ENCODE measurements around the gene ATF7IP2. TPM values are rescaled to one million over a fixed set of nuclear protein-coding genes. Genes with fewer than 3 reads are reported as not detected.

The ATF7IP2 gene
- total and polyA plus RNA-seq, 9 of the 15 experiments (the other 6 are each of a cell fraction or from before 2014, with no cell fraction given), result 131 to 515 (median 196) TPM

DNA sequence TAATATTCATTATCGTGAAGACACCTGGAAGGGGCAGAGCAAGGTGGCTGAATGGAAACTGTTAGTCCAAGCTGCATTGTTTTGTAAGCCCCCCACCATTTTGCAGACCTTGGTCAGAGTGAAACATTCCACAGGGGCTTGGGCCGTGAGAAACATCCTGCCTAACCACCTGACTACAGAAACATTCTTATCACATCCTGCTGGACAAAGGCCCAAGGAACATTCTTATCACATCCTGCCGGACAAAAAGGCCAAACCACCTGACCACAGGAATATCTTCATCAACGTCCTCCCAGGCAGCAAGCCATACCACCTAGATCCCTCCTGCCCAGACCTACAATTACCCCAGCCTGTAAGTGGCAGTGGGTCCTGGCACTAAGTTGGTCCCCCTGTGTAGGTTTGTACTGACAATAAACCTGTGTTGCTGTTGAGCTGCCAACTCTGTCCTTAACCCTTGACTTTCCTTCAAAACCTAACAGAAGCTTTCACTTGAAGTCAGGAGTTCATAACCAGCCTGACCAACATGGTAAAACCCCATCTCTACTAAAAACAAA, 19.6 kb downstream of the ATF7IP2 start (continued):
- peak; percentile 77 for TF ChIP-seq TAL1 (IDR thresholded peaks at IDR 0.05)
- TF ChIP-seq SAFB (IDR thresholded peaks at IDR 0.05; ENCODE audit: borderline replicate concordance, low read depth, low read length), result no peak
- TF ChIP-seq, protein P1, sequence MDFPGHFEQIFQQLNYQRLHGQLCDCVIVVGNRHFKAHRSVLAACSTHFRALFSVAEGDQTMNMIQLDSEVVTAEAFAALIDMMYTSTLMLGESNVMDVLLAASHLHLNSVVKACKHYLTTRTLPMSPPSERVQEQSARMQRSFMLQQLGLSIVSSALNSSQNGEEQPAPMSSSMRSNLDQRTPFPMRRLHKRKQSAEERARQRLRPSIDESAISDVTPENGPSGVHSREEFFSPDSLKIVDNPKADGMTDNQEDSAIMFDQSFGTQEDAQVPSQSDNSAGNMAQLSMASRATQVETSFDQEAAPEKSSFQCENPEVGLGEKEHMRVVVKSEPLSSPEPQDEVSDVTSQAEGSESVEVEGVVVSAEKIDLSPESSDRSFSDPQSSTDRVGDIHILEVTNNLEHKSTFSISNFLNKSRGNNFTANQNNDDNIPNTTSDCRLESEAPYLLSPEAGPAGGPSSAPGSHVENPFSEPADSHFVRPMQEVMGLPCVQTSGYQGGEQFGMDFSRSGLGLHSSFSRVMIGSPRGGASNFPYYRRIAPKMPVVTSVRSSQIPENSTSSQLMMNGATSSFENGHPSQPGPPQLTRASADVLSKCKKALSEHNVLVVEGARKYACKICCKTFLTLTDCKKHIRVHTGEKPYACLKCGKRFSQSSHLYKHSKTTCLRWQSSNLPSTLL (IDR thresholded peaks at IDR 0.05), result no peak
- TF ChIP-seq MTA2 (IDR thresholded peaks at IDR 0.05; ENCODE audit: low read depth), result peak; percentile 61
- peak; percentile 61; the same call in 1 of the 2 replicates for TF ChIP-seq FOSL1 (tag; conservative IDR thresholded peaks at IDR 0.05)
- TF ChIP-seq, protein P2, sequence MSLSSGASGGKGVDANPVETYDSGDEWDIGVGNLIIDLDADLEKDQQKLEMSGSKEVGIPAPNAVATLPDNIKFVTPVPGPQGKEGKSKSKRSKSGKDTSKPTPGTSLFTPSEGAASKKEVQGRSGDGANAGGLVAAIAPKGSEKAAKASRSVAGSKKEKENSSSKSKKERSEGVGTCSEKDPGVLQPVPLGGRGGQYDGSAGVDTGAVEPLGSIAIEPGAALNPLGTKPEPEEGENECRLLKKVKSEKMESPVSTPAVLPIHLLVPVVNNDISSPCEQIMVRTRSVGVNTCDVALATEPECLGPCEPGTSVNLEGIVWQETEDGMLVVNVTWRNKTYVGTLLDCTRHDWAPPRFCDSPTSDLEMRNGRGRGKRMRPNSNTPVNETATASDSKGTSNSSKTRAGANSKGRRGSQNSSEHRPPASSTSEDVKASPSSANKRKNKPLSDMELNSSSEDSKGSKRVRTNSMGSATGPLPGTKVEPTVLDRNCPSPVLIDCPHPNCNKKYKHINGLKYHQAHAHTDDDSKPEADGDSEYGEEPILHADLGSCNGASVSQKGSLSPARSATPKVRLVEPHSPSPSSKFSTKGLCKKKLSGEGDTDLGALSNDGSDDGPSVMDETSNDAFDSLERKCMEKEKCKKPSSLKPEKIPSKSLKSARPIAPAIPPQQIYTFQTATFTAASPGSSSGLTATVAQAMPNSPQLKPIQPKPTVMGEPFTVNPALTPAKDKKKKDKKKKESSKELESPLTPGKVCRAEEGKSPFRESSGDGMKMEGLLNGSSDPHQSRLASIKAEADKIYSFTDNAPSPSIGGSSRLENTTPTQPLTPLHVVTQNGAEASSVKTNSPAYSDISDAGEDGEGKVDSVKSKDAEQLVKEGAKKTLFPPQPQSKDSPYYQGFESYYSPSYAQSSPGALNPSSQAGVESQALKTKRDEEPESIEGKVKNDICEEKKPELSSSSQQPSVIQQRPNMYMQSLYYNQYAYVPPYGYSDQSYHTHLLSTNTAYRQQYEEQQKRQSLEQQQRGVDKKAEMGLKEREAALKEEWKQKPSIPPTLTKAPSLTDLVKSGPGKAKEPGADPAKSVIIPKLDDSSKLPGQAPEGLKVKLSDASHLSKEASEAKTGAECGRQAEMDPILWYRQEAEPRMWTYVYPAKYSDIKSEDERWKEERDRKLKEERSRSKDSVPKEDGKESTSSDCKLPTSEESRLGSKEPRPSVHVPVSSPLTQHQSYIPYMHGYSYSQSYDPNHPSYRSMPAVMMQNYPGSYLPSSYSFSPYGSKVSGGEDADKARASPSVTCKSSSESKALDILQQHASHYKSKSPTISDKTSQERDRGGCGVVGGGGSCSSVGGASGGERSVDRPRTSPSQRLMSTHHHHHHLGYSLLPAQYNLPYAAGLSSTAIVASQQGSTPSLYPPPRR (CRISPR knock-in tag; IDR thresholded peaks at IDR 0.05; ENCODE audit: borderline replicate concordance), result no peak
- TF ChIP-seq HDAC3 (IDR thresholded peaks at IDR 0.05; ENCODE audit: borderline replicate concordance, partially characterized antibody), result peak; percentile 34
- no peak for TF ChIP-seq TAF9B (IDR thresholded peaks at IDR 0.05; ENCODE audit: partially characterized antibody)
- TF ChIP-seq TCF7 (IDR thresholded peaks at IDR 0.05; ENCODE audit: borderline replicate concordance), result peak; percentile 54; the same call in 1 of the 2 replicates
- no peak for TF ChIP-seq MCM5 (IDR thresholded peaks at IDR 0.05; ENCODE audit: low read depth)
- TF ChIP-seq ZNF184 (CRISPR knock-in tag; IDR thresholded peaks at IDR 0.05), result no peak
- TF ChIP-seq RBM34 (IDR thresholded peaks at IDR 0.05; ENCODE audit: borderline replicate concordance, insufficient read depth, low read length), result no peak
- peak; percentile 15; the same call in 1 of the 2 replicates for TF ChIP-seq ATF7 (IDR thresholded peaks at IDR 0.05)
- 0 out of 2 replicates have a peak, but pooled peaks have one; percentile 12 for TF ChIP-seq TEAD2 (tag; IDR thresholded peaks at IDR 0.05)
- peak; percentile 64 for TF ChIP-seq ZNF311 (CRISPR knock-in tag; IDR thresholded peaks at IDR 0.05)
- TF ChIP-seq PML (IDR thresholded peaks at IDR 0.05; ENCODE audit: low read length), result peak; percentile 40; the same call in 1 of the 2 replicates
- TF ChIP-seq ETV1 (tag; conservative IDR thresholded peaks at IDR 0.05; ENCODE audit: low read depth), result peak; percentile 95
- TF ChIP-seq, protein P3, sequence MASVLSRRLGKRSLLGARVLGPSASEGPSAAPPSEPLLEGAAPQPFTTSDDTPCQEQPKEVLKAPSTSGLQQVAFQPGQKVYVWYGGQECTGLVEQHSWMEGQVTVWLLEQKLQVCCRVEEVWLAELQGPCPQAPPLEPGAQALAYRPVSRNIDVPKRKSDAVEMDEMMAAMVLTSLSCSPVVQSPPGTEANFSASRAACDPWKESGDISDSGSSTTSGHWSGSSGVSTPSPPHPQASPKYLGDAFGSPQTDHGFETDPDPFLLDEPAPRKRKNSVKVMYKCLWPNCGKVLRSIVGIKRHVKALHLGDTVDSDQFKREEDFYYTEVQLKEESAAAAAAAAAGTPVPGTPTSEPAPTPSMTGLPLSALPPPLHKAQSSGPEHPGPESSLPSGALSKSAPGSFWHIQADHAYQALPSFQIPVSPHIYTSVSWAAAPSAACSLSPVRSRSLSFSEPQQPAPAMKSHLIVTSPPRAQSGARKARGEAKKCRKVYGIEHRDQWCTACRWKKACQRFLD (CRISPR knock-in tag; IDR thresholded peaks at IDR 0.05), result peak; percentile 70
- TF ChIP-seq NR2C1 (IDR thresholded peaks at IDR 0.05), result no peak
- TF ChIP-seq NR2C1 (tag; IDR thresholded peaks at IDR 0.05), result peak; percentile 32; the same call in 1 of the 2 replicates
